Measurements from ENCODE around the gene SERPINE1. TPM values are rescaled to one million over a fixed set of nuclear protein-coding genes. Genes with fewer than 3 reads are reported as not detected.

Gene SERPINE1
- 116 and 247 TPM in 2 replicates for total RNA-seq

DNA sequence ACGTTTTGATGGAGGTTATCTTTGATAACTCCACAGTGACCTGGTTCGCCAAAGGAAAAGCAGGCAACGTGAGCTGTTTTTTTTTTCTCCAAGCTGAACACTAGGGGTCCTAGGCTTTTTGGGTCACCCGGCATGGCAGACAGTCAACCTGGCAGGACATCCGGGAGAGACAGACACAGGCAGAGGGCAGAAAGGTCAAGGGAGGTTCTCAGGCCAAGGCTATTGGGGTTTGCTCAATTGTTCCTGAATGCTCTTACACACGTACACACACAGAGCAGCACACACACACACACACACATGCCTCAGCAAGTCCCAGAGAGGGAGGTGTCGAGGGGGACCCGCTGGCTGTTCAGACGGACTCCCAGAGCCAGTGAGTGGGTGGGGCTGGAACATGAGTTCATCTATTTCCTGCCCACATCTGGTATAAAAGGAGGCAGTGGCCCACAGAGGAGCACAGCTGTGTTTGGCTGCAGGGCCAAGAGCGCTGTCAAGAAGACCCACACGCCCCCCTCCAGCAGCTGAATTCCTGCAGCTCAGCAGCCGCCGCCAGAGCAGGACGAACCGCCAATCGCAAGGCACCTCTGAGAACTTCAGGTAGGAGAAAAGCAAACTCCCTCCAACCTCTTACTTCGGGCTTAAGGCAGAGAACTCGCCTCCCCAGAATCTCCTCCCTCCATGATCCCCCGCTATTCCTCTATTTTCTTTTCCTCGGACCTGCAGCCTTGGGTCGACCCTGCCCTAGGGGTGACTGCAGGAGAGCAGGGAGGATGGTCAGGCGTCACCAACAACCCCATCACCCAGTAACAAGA, at the start of gene SERPINE1:
Gene SERPINE1 (plus strand): TSS at position 454 of the 809 bp plus-strand sequence. CDS start 1,290 bp downstream, outside the sequence.

DNA sequence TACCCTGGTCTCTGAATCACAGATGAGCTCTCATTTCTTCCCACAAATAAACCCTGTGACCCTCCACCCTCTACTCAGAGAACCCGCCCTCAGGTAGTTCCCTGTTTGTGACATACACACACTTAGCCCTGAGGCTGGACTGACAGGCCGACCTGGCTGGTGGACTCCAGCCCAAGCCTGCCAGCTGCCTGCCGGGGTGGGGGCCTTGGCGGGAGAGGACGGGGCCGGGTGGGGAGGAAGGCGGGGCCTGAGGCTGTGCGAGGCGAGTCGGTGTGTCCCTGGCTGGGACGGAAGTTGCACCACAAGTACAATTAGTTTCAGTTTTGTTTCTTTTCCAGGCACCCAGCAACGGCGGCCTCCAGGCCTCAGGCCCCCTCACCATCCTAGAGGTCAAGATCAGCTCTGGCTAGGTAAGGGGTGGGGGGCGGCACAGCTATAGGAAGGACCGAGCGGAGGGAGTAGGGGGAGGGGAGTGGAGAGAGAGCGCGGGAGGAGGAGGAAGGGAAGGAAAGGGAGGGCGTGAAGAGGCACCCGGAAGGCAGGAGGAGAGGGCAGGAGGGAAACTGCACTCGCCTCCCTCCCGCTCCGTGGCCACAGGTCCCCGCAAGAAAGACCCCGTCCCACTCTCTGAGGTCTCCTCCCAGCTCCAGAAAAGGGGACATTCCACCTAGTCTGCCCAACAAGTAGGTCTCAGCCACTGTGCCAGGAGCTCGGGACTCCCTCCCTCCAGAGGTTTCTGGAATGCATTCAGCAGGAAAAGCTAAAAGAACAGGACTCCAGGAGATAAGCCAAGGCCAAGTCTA, 41.5 kb upstream of the SERPINE1 start, which contains the start of gene TRIM56:
Gene TRIM56 (plus strand): TSS at position 320 of the 803 bp plus-strand sequence. CDS start 1,832 bp downstream, outside the sequence.

DNA sequence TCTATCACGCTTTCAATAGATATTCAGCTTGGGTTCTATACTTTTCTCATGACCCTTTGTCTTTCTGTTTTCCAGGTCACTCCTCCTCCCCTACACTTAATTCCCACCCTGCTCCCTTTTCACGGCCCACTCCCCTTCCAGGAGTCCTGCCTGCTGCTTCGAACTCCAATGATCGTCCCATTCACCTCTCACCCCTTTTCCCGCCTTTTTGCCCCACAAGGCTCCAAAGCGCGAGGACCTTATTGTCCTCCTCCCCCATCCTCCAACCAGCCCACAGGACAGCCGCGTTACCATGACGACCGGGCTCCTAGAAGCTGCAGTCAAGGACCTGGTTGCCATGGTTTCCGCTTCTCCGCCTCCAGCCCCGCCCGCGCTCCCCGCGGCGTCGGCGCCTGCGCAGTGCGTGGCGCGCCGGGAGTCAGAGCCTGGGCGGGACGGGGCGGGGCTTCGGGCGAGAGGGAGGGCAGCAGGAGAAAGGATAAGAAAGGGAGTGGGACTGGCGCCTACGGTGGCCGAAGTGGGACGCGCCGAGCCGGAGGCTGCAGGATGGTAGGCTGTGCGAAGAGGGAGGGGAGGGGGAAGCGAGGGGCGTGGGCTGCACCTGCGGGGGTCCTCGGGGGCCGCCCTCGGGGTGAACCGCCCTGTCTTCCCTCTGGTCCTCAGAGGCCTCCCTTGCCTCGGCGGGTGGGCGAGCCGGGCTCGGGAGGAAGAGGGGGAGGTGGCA, 27.2 kb downstream of the SERPINE1 start, which contains the start of gene AP1S1:
Gene AP1S1 (plus strand): TSS at position 508 of the 724 bp plus-strand sequence. CDS start 39 bp downstream, at position 547.

DNA sequence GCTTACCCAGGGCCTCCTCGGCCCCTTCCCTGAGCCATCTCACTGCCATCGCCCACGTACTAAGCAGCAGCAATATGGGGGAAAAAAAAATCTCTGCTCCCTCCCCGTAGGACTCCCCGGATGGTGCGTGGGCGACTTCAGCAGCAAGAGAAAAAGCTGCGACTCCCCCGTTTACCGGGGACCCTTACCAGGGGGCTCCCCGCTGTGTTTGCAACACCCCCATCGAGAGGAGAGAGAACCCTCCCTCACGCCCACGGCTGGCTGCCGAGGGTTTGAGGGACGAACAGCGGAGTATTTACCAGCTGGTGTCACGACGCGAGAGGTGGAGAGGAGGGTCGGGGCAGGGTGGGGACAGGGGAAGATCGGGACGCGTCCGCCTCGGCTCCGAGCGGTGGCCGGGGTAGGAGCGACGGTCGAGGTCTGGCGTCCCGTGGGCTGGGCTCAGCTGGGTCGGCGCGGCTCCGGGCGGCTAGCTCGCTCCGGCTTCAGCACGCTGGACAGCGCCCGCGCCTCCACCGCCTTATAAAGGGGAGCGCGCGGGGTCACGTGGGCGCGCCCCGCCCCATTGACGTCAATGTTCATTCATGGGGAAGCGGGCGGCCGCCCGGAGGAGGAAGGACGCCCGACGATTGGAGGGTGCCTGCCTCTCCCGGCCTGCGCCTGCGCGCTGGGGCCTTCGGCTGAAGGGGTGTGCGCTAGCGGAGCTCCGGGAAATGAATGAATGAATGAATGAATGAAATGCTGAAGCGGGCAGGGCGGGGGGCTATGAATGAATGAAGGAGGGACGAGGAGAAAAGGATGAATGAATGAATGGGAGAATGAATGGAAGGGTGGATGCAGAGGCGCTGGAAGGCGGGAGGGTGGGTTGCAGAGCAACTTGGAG, 38.4 kb downstream of the SERPINE1 start, which contains the start of gene VGF:
Gene VGF (minus strand): TSS at position 495 of the 883 bp plus-strand sequence. CDS start 726 bp downstream, outside the sequence.

DNA sequence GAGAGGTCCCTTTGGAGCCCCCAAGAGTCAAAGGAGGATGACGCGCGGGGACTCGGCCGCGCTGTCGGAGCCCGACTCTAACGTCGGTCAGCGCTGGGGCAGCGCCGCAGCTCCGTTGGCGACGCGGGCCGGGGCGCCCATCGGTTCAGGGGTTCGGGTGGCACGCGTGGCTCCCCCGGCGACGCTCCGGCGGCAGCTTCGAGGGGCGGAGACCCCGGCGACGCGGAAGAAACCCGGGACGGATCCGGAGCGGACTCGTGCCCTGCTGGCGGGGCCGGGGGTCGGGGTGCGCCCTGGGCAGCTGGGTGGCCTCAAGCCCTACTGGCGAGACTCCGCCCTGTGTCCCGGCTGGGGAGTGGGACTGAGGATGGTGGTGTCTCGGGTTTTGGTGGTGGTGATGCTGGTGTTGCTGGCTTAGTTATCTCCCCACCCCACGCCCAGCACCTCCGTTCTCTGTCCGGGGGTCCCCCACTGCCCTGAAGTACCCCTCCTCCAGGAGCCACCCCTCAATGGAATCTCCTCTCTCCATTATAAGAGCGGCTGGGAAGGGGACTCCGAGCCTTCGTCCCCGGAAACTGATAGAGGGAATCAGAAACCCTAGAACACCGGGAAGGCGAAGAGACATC, 53.3 kb downstream of the SERPINE1 start, which contains the start of gene NAT16:
Gene NAT16 (minus strand): TSS at position 164 of the 626 bp plus-strand sequence. CDS start 5,486 bp downstream, outside the sequence.

Small RNAs within 50 kb of the gene (small RNA-seq; reads per million reads assigned to genes)
- gene MIR4653, result not detected

Other genes starting within 250 kb of the SERPINE1 start
- gene UFSP1, start 237.4 kb upstream of the SERPINE1 start, total RNA-seq, result 2.2 and 2.7 TPM in 2 replicates
- not detected in 2 replicates for gene ACHE, start 231.2 kb upstream of the SERPINE1 start, total RNA-seq
- gene MUC3A, start 177.6 kb upstream of the SERPINE1 start, total RNA-seq, result not detected in 2 replicates
- gene MUC12, start 157.5 kb upstream of the SERPINE1 start, total RNA-seq, result not detected in 2 replicates
- not detected in 2 replicates for gene MUC17, start 107.0 kb upstream of the SERPINE1 start, total RNA-seq
- 11.9 and 14.3 TPM in 2 replicates for gene TRIM56, start 41.6 kb upstream of the SERPINE1 start, total RNA-seq
- 71.2 and 96.6 TPM in 2 replicates for gene AP1S1, start 27.4 kb downstream of the SERPINE1 start, total RNA-seq
- gene VGF, start 38.5 kb downstream of the SERPINE1 start, total RNA-seq, result 0.11 TPM in 1 of 2 replicates, not detected in the other
- gene NAT16, start 53.2 kb downstream of the SERPINE1 start, total RNA-seq, result 0.11 TPM in 1 of 2 replicates, not detected in the other
- gene MOGAT3, start 73.9 kb downstream of the SERPINE1 start, total RNA-seq, result not detected in 2 replicates
- gene PLOD3, start 90.5 kb downstream of the SERPINE1 start, total RNA-seq, result 46.4 and 59.1 TPM in 2 replicates
- 66.9 and 72.4 TPM in 2 replicates for gene ZNHIT1, start 91.1 kb downstream of the SERPINE1 start, total RNA-seq
- gene CLDN15, start 110.7 kb downstream of the SERPINE1 start, total RNA-seq, result 1.7 and 2.0 TPM in 2 replicates
- gene FIS1, start 118.0 kb downstream of the SERPINE1 start, total RNA-seq, result 120 and 154 TPM in 2 replicates
- gene IFT22, start 194.7 kb downstream of the SERPINE1 start, total RNA-seq, result 39.1 and 39.5 TPM in 2 replicates
- 0.13 and 0.22 TPM in 2 replicates for gene COL26A1, start 235.8 kb downstream of the SERPINE1 start, total RNA-seq